Body of pancreas (tissue), 4 donors: ENCODE data around the gene CXCR6.

Experiments
- POLR2A ChIP-seq, 3 donors: fragments of 450-650 bp; IDR thresholded peaks; one replicate each; pipeline ENCODE4 v1.6.1; 2016; ENCODE audit warnings: antibody characterized with exemption in 3 of 3, mild to moderate bottlenecking in 2 of 3
- TF ChIP-seq, protein P1 (sequence below), 7 experiments: fragments of 450-650 bp in 4 of 7; fragments of 200-600 bp in 3 of 7; sonication (generic) in 3 of 7; IDR thresholded peaks; one replicate each; pipeline ENCODE4 v1.5.1; 2016 to 2019; ENCODE audit warnings: antibody characterized with exemption in 7 of 7

DNA sequence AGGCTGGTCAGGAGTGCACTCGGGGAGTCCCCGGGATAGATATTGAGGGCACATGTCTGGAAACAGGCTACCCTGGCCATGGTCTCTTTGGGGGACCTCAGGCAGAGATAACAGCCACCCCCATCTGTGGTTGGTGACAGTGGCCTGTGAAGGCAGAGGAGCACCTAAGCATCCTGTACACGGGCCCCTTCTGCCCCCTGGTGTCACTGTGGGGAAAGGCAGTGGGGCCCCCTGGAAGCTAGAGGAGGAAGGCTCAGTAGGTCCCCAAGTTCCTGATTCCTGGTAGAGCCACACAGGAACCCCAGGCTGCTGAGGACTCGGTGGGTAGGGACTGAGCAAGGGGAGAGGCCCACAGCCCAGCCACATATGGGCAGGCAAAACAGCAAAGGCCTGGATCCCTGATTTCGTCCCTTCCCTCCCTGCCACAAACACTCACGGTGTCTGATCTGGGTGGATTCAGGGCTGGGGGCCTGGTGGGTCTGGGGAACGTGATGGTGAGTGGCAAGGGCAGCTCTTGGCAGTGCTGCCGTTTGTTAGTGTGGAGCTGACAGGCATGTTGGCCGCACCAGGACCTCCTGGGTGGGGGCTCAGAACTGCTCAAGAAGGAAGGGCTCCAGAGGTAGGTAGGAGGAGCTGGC lies 14.1 kb upstream of the CXCR6 start:
- no peak for TF ChIP-seq POLR2A (IDR thresholded peaks at IDR 0.05)
- TF ChIP-seq, protein P1, sequence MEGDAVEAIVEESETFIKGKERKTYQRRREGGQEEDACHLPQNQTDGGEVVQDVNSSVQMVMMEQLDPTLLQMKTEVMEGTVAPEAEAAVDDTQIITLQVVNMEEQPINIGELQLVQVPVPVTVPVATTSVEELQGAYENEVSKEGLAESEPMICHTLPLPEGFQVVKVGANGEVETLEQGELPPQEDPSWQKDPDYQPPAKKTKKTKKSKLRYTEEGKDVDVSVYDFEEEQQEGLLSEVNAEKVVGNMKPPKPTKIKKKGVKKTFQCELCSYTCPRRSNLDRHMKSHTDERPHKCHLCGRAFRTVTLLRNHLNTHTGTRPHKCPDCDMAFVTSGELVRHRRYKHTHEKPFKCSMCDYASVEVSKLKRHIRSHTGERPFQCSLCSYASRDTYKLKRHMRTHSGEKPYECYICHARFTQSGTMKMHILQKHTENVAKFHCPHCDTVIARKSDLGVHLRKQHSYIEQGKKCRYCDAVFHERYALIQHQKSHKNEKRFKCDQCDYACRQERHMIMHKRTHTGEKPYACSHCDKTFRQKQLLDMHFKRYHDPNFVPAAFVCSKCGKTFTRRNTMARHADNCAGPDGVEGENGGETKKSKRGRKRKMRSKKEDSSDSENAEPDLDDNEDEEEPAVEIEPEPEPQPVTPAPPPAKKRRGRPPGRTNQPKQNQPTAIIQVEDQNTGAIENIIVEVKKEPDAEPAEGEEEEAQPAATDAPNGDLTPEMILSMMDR (IDR thresholded peaks at IDR 0.05), result peak in 6 of 7 experiments; percentile 23 to 46 (median 32)
